Brain pericyte (primary cell): ENCODE results near the gene PGAP2.
"Not testable (repeated sequence)": the region's sequence is repeated elsewhere in the genome, so short reads cannot be mapped to it uniquely, and the experiment has no call there.

ENCODE experiments used
- DNase-seq: peaks from one replicate; pipeline ENCODE4 v3.0.0-alpha.2; 2012; ENCODE audit warnings: low read depth, low spot score

Gene PGAP2

GRCh38 chr11:3807909-3808860, at the start of gene PGAP2:
TSS of gene PGAP2 (plus strand) at chr11:3808560. CDS start at chr11:3811260, 2,700 bp downstream.
- DNase-seq, result no peak

- no peak for DNase-seq
These were observed 44.1 kb upstream of the PGAP2 start for GRCh38 chr11:3764266-3764665.

GRCh38 chr11:3766836-3767235, 41.5 kb upstream of the PGAP2 start:
- DNase-seq, result not testable (repeated sequence)

- no peak for DNase-seq
These were observed 40.8 kb upstream of the PGAP2 start for GRCh38 chr11:3767536-3767935.

- DNase-seq, result no peak
These were observed 35.2 kb upstream of the PGAP2 start for GRCh38 chr11:3773180-3773579.

- no peak for DNase-seq
These were observed 32.5 kb upstream of the PGAP2 start for GRCh38 chr11:3775736-3776406.

- no peak for DNase-seq
These were observed 26.9 kb upstream of the PGAP2 start for GRCh38 chr11:3781423-3781822.

GRCh38 chr11:3782963-3783362, 25.4 kb upstream of the PGAP2 start:
- no peak for DNase-seq

- DNase-seq, result no peak
These were observed 24.7 kb upstream of the PGAP2 start for GRCh38 chr11:3783611-3784010.

- no peak for DNase-seq
These were observed 21.5 kb upstream of the PGAP2 start for GRCh38 chr11:3786781-3787428.

GRCh38 chr11:3794387-3794786, 14.0 kb upstream of the PGAP2 start:
- not testable (repeated sequence) for DNase-seq

- DNase-seq, result no peak
These were observed 13.0 kb upstream of the PGAP2 start for GRCh38 chr11:3795131-3796001.

GRCh38 chr11:3796002-3796311, 12.4 kb upstream of the PGAP2 start:
- no peak for DNase-seq

GRCh38 chr11:3796346-3796745, 12.0 kb upstream of the PGAP2 start:
- no peak for DNase-seq

- DNase-seq, result no peak
These were observed 11.5 kb upstream of the PGAP2 start for GRCh38 chr11:3796801-3797328.

- peak; percentile 100 for DNase-seq
These were observed 10.8 kb upstream of the PGAP2 start, which contains the start of gene NUP98 for GRCh38 chr11:3797329-3798090. TSS of gene NUP98 (minus strand) at chr11:3797554. CDS start at chr11:3782117, 15,437 bp downstream.

GRCh38 chr11:3799143-3799542, 9.2 kb upstream of the PGAP2 start:
- no peak for DNase-seq

- no peak for DNase-seq
These were observed 8.5 kb upstream of the PGAP2 start for GRCh38 chr11:3799873-3800272.

- DNase-seq, result no peak
These were observed 6.2 kb upstream of the PGAP2 start for GRCh38 chr11:3802011-3802790.
